HG02759 (cell line): ENCODE results near the gene SP140.
"Not testable (repeated sequence)": the region's sequence is repeated elsewhere in the genome, so short reads cannot be mapped to it uniquely, and the experiment has no call there.

ENCODE experiments used
- ATAC-seq: cut with Tn5 transposase; IDR thresholded peaks from one replicate; pipeline ENCODE4 v1.9.1; 2021; ENCODE audit warnings: mild to moderate bottlenecking, moderate library complexity; ENCODE audit not compliant: unreplicated experiment

The SP140 gene

DNA sequence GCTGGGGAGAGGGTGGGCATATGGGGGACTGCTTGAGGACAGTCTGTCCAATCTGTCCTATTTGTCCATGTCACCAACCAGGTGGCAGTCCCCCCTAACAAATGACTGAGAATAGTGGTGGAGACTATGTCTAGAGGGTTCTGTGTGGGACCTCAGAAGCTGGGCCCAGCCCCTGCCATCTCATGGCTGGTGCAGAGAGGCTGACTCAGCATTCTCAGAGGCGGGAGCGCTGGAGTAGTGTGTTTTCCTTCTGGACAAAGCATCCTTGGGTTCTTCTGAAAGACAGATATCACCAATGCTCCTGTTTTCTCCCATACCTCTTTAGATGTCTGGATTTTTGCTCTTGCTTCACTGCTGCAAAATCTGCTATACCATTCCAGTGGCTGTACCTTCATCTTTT is 57.4 kb downstream of the SP140 start:
- no peak for ATAC-seq

DNA sequence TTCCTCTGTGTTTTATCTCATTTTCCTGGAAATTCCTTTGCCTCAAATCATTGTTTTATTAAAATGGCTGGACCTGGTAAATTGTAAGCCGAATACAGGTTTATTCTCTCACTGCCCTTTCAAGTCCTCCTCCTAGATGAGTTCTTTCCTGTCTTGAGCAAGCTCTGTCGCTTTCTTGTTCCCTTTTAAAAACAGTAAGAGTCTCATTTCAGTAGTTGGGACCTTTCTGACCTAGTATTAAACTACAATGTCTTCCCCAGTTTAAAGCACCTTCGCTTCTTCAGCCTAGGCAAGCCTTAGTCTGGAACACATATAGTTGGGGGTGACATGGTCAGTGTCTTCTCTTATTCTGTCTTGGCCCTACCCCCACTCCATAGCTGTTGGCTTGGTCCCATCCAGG is 60.5 kb downstream of the SP140 start:
- ATAC-seq, result no peak

DNA sequence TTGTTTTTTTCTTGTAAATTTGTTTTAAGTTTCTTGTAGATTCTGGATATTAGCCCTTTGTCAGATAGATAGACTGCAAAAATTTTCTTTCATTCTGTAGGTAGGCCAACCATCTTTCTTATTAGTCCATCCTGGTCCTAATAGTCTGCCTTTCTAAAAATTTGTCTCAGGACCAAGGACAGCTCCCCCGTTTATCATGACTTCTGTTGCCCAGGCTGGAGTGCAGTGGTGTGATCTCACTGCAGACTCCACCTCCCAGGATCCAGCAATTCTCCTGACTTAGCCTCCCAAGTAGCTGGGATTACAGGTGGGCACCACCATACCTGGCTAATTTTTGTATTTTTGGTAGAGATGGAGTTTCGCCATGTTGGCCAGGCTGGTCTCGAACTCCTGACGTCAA is 63.8 kb downstream of the SP140 start:
- ATAC-seq, result not testable (repeated sequence)

DNA sequence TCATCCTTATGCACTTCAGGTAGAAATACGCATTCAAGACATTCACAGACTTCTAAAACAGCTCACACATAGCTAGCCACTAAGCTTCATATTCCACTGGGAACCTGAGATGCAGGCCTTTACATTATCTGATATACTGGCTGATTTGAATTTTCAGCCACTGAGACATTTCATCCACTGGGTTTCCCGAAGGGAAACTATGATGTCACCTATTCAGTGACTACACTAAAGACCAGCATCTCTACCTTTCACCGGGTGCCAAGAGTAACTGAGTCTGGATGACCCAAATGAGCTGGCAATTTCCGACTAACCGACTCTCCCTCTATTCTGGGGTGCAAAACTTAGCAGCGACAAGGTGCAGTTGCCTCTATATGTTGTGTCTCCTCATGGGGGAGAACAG is 69.7 kb downstream of the SP140 start:
- ATAC-seq, result no peak

DNA sequence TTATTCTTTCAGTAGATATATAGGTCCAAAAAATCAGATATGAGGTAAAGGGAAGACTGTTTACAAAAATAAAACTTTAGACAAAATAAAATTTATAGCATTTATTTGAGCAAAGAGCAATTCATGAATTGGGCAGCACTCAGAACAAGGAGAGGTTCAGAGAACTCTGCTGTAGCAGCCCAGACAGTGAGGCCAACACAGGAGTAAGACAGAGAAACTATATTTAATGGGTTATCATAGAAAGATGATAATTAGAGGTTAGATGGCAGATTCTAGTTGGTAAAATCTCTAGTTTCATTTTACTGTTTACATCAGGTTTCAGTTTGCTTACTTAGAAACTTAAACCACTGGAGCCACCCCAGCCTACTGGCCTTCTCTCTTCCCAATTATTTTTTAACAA is 71.4 kb downstream of the SP140 start:
- ATAC-seq, result no peak

DNA sequence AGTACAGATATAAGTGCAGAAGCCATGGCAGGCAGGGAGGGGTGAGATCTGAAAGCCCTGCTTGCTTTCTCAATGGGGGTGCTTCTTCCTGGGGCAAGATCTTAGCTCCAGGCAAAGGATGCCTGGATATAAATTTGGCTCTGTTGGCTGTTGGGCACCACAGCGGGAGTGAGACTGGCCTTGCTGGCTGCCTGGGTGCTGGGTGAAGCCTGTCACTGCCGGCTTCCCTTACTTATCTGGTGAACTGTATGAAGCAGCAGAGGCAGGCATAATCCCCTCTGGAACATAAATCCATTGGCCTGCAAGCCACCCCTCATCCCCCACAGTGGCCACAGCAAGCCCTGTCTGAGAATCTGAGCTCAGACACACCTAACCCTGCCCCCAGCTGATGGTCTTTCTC is 74.1 kb downstream of the SP140 start:
- no peak for ATAC-seq

DNA sequence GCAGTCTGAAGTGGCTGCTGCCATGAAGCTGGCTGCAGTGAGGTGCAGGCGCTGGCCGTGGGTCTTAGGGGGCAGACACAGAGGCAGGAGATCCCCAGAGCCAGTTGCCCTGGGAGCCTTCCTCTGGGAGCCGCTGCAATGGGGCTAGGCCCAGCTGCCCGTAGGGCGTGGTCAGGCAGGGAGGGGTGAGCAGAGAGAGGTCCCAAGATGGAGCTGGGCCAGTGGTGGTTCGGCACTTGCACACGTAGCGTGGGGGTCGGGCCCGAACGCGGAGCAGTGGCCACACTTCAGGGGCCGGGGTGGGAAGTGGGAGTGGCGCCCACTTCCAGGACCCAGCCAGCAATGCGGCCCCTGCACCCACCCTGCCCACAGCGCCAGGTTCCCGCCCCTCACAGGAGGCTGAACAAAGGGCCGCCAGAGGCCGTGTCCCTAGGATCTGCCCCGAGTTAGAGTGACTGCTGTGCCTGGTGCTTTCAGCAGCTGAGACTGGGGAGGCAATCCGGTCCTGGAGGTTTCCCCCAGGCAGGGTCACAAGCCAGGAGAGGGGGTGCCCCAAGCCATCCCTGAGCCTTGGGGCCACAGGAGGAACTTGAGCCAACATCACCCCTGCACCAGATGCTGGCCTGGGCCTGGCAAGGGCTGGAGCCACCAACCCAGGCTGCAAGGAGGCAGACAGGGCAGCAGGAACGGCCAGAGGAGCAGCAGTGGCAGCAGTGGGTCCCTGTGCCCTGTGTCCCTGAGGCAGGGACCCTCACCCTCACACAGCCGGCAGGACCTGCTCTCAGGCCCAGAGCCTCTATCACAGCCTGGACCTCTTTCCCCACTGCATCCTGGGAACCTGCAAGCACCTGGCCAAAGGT is 80.1 kb downstream of the SP140 start:
- ATAC-seq, result no peak

DNA sequence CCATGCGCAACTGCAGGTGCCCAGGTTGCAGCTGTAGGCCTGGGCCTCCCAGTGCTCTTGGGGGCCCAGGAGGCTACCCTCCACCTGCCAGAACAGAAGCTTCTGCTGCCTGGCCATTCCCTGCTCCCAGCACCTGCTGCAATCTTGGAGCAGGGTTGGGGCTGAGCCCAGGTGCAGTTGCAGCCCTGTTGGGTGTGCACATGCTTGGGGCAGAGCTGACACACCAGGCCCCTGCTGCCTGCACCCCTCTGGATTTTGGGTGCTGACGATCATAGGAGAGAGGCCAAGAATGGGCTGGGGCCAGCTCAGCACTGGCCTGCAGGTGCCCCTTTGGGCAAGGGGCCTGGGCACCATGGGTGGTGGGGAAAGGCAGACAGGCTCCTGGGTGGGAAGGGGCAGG is 80.9 kb downstream of the SP140 start:
- ATAC-seq, result no peak

DNA sequence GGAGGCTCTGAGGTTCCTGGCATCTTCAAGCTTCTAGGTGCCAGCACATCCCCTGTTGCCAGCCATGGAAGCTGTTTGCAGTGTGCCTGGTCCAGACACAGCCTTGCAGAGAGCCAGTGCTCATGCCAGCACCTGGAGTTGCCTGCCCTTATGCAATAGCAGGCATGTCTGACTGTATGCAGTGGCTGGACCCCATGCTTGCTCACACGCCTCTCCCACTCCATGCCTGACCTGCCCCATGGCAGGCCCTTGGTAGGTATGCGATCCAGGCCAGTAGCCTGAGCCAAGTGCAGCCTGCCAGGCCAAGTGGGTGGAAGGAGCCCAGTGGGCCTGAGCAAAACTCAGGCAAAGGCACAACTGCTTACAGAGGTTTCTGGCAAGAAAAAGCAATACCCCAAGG is 81.9 kb downstream of the SP140 start:
- ATAC-seq, result no peak

DNA sequence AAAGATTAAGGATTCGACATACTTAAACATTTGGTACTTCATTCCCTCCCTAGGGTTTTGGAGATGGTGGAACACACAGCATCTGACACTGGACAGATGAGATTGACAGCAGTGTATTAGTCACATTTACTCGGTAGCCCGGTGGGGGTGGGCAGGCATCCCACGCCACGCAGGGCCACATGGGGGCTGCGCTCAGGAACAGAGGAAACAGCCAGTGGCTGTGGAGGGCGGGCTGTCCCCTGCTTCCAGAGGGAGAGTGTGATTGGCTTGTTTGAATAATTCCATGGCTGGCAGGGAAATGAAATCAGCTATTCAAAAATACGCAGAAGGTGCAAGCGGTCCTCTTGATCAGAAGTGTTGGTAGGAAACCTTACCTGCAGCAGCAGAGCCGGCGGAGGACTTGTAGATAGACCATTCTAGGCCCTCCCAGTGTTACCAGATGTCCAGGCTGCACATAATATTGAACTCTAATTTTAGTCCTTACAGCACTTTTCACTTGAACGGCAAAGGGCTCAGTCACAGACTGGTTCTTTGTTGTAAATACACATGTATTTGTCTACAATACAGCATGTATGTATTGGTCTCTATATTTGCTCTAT is 83.0 kb downstream of the SP140 start:
- no peak for ATAC-seq

DNA sequence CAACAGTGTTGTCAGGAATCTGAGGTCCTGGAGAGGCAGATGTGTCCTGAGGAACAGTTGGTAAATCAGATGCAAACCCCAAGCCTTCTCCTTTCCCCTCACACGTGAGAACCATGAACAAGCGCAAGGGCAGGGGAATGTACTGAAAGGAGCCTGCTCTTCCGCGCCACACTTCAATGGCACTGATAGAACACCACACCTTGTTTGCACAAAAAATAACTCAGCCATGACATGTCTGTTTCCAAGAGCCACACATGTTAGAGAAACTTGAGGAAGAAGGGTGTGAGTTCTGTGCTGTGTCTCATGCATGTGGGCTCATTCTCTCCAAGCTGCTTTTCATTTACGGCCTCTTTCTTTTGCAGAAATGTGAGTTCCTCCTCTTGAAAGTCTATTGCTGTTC is 85.3 kb downstream of the SP140 start:
- ATAC-seq, result not testable (repeated sequence)

DNA sequence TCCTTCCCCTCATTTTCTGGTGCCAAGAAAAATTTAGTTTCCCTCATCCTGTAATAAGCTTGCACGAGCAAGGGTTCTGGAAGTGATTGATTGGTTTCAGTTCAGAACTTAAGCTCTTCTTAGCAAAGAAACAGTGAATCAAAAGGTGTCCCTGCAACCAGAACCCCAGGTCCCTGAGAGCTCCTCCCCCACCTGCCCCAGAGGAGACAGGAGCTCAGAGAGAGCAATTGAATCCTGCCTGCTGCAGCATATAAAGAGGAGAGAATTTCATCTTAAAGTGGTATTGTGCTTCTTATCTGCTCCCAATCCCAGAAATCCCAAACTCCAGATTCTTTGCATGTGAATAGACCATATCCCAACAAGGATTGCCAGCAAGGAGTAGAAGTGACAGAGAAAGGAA is 86.1 kb downstream of the SP140 start:
- ATAC-seq, result not testable (repeated sequence)

DNA sequence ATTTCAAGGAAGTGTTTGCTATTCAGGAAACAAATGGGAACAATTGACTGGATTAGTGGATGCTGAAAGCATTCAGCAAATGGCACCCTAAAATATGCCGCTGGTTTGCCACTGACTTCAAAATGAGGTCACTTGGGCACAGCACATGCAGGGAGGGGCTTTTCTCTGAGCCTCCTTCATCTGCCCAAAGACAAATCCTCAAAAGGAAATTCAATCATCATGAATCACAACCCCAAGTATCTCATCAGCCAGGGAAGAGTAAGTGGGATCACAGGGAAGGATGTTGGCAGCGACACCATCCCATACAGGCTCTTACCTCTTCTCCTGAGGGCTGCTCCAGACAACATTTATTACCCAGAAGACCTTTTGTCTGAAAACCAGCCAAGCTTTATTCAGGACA is 87.1 kb downstream of the SP140 start:
- no peak for ATAC-seq

DNA sequence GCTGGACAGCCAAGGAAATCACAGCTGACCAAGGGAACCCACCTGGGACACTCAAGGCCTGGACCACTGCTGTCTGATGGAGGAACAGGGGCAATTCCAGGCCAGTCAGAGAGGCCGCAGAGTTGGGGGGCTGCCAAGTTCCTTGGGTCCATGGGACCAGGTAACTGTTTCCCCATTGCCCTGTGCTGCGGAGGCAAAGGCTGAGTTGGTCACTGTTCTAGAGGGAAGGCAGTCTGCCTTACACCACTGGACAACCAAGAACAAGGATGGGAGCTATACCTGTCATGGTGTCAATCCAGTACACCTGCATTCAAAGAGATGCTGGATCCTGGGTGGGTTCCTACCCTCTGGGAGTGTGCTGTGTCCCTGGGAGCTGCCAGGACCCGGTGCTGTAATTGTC is 91.8 kb downstream of the SP140 start:
- no peak for ATAC-seq

DNA sequence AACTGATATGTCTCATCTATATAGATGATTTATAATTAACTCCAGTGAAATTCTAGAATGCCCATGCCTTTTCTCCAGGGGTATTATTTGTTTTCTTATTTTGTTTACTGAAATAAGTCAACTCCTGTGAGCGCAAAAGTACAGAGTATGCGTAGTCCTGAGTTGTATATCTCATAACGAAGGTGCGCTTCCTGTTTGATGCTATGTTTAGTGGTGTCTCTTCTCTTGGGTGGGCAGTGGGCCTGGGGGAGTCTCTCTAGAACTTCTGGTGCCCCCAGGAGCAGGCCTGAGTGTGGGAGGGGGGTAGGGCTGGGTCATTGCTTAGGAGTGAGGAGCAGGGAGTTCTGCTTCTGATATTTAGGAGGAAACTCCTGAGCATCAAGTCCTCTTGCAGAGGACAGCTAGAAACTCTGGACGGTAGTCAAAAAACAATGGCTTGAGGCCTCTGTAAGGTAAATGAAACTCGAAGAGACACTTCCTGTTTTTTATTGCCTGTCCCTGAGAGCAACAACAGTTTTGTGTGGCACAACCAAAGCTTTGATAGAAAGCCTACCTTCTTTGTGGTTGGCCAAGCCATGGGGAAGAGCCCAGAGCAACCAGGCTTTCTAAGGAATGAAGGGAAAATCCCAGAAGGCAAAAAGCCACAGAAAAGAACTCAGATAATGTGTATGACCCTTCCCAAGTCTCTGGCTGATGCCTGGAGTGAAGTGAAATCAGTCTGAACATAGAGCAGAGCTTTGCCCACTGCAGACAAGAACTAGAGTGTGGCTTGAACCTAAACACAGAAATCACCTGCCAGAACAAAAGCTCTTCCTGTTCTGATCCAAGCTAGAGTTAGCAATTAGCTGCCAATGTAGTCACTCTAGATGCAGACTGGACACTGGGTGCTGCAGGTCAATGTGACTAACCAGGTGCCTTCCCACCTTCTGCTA is 92.9 kb downstream of the SP140 start:
- peak; percentile 43 for ATAC-seq

DNA sequence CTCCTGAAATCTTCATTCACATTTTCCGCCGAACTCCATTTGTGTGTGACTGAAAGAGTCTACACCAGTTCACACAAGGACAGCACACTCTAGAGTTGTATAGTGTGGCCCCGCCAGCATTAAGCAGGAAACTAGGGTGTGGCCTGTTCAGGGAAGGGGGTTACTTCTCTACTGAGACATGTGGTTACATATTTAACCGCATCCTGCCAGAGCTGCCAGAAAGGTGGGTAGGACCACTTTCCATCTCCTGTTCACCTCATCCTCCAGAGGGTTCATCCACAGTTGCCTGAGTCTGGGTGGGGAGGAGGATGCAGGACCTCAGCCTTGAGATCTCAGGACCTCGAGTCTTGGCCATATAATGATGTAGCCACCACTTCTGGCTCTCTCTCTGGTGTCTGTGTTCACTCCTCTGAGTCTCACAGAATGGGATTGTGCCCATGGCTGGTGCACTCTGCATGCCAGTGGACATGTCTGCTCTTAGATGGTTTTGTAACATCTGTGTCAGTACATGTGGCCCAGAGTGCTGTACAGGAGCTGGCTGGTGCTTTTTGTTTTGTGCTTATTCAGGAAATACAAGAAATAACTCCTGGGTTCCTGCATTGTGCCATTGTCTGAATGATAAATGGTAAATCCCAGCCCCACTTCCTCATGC is 93.8 kb downstream of the SP140 start:
- ATAC-seq, result peak; percentile 88

DNA sequence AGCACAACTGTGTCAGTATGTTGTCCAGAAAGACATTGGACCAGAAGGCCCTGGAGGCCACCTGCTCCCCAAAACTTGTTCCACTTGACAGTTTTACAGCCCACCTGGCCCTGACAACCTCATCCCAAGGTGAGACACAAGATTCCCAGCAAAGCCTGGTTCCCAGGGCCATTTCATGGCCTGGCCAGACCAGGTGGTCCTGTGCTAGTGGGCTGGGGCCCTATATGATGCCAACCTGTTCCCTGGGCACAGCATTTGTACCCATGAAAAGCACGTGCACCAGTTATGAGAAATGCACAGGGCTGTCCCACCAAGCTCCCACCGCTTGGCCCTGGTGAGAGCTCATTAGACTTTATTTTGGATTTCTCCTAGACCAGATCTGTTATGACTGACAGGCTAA is 95.5 kb downstream of the SP140 start:
- ATAC-seq, result no peak

DNA sequence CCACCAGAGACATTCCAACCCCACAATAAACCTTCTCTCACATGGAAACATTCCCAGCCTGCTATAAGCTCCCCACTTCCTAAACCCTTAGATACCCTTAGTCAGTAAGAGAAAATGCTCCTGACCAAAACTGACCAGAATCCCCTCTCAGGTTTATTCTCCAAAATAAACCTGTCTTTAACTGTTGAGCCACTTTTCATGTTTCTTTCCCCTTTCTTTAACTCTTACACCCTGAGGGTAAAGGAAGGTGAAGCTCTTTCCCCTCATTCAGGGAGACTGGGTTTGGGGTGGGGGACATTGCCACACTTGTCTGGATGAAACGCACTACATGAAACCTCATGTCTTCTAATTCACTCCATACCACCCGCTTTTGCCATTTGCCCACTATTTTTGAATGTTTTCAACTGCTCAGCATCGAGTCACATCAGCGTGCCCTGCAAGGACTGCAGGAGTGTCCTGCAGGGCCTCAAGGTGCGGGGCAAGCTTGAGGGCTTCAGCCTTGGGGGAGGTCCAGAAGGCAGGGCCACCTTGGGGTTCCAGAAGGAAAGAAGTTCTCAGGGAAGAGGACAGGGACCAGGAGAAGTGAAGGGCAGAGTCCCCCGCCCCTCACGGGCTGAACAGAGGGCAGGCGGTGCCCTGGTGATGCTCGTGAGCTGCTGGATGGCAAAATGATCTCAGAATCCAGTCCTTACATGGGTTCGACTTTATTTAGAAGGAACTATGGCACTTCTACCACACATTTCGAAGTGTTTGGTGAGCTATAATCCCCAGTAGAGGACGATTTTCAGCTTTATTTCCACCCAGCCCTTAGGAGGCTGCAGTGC is 97.2 kb downstream of the SP140 start:
- ATAC-seq, result no peak

DNA sequence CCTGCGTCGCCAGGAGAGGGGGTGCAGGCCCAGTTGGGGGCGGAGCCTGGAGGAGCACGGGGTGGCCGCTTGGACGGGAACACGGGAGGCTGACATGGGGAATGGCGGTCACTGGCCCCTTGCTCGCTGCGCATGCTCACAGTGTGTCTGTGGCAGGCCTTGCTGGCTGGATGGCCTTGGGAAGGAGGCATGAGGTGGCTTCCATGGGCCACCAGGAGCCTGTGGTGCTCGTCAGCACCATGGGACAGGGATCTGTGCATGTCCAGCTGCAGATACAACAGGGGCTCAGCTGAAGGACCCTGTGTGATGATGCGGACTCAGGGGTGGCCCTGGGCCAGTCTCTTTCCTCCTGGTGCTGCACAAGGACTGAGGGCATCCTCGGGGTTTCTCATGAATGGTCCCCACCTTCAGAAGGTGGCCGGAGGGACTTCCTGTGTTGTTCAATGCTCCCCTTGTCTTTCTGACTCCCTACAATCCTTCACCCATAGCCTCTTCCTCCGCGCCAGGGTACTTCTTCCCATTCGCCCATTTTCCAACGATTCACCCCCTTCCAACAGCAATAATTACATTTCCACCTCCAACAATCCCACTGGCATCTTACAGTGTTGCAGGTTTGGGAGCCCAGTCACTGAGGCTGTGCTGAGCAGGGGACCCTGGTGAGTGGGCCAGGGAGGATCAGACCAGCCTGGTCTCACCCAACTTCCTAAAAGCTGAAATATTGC is 98.0 kb downstream of the SP140 start:
- no peak for ATAC-seq

DNA sequence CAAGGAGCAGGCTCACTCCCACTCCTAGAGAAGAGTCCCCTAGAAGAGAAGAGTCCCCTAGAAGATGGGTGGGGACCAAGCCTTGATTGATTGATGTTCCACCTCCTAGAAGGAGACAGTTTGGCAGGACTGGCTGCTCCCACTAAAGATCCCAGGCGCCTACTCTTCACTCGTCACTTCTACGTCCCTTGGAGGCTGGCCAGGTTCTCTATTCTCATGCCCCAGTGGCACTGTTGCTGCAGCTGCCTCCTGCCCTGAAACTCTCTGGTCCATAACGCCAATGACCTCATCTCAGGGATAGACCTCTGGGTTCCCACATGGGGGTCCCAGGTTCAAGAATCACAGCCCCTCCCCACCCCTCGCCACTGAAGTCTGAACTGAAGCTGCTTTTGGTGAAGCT is 99.0 kb downstream of the SP140 start:
- no peak for ATAC-seq
